ENCODE measurements around the gene SACM1L.
"Not testable (repeated sequence)": the region's sequence is repeated elsewhere in the genome, so short reads cannot be mapped to it uniquely, and the experiment has no call there.

Gene SACM1L

DNA sequence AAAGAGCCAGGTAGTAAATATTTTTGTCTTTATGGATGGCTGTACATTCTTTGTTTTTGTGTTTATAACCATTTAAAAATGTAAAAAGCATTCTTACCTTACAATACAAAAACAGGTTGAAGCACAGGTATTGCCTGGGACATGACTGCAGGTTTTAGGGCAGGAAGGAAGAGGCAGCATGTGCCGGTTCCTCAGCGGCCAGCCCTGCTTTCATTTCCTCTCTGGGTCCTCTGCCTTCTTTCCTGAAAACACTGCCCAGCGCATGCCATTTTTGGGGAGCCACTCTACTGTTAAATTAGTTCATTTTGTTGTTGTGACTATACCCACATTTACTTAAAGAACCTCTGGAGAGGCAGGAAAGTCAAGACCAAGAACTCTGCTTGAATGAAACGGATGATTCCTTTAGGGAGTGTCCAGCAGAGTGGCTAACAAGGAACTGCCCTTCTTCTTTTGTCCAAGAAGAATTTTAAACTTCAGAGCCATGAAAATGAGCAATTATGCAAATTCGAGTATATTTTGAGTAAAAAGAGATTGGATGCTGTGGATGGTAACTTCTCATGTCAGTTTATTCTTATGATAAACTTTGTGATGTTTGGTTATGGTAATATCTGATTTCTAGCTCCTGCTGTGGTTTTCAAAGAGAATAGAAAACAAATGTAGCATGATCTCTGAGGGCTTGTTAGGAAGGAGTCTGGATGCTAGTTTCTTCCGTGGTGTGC lies 52.7 kb downstream of the SACM1L start:
- no peak overlapping the region for H3K4me3 ChIP-seq (ENCODE audit: low read length)
- DNase-seq (ENCODE audit: low read depth) = no peak
- TF ChIP-seq, protein P1, sequence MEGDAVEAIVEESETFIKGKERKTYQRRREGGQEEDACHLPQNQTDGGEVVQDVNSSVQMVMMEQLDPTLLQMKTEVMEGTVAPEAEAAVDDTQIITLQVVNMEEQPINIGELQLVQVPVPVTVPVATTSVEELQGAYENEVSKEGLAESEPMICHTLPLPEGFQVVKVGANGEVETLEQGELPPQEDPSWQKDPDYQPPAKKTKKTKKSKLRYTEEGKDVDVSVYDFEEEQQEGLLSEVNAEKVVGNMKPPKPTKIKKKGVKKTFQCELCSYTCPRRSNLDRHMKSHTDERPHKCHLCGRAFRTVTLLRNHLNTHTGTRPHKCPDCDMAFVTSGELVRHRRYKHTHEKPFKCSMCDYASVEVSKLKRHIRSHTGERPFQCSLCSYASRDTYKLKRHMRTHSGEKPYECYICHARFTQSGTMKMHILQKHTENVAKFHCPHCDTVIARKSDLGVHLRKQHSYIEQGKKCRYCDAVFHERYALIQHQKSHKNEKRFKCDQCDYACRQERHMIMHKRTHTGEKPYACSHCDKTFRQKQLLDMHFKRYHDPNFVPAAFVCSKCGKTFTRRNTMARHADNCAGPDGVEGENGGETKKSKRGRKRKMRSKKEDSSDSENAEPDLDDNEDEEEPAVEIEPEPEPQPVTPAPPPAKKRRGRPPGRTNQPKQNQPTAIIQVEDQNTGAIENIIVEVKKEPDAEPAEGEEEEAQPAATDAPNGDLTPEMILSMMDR (conservative IDR thresholded peaks at IDR 0.05; ENCODE audit: low read length) = no peak

DNA sequence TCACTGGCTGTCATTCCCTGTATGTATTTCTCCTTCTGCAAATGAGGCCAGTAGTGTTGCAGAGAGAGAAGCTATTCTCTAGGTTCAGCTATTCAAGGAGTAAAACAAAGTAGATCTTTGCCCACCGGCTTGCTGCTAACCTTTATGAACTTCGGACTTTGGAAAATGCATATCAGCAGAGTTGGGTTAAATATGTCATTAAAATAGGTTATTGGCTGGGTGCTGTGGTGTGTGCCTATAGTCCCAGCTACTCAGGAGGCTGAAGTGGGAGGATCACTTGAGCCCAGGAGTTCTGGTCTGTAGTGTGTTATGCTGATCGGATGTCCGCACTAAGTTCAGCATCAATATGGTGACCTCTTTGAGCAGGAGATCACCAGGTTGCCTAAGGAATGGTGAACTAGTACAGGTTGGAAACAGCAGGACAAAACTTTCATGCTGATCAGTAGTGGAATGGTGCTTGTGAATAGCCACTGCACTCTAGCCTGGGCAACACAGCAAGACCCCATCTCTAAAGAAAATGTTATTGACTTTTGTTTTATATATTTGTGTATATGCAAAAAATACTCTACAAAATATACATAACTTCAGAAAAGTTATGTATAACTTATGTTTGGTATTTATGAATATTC lies 53.4 kb downstream of the SACM1L start:
- DNase-seq (ENCODE audit: low read depth) = no peak
- H3K4me3 ChIP-seq (ENCODE audit: low read length) = no peak overlapping the region
- TF ChIP-seq, protein P1 (conservative IDR thresholded peaks at IDR 0.05; ENCODE audit: low read length) = no peak

DNA sequence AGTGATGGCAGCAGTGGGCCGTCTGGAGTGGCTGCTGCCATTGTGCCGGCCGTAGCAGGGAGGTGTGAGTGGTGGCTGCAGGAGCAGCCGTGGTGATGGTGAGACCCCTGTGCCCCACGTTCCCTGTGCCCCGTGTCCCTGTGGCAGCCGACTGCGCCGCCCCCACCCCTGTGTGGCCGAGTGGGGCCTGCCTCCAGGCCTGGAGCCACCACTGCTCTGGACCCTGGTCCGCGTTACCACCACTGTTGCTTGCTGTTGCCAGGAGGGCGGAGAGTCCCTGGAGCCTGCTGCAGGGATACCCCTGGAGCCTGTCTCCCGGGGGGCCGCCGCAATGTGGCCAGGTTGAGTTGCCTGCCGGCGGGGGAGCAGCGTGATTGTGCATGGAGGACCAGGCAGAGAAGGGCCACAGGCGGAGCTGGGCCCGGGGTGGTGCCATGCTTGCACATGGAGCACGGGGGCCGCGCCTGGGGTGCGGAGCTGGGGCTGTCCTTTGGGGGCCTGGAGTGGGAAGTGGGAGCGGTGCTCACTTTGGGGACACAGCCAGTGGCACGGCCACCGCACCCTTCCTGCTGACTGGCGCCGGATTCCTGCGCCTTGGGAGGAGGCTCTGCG lies 57.1 kb downstream of the SACM1L start:
- no peak for DNase-seq (ENCODE audit: low read depth)
- no peak overlapping the region for H3K4me3 ChIP-seq (ENCODE audit: low read length)
- TF ChIP-seq, protein P1 (conservative IDR thresholded peaks at IDR 0.05; ENCODE audit: low read length) = no peak

DNA sequence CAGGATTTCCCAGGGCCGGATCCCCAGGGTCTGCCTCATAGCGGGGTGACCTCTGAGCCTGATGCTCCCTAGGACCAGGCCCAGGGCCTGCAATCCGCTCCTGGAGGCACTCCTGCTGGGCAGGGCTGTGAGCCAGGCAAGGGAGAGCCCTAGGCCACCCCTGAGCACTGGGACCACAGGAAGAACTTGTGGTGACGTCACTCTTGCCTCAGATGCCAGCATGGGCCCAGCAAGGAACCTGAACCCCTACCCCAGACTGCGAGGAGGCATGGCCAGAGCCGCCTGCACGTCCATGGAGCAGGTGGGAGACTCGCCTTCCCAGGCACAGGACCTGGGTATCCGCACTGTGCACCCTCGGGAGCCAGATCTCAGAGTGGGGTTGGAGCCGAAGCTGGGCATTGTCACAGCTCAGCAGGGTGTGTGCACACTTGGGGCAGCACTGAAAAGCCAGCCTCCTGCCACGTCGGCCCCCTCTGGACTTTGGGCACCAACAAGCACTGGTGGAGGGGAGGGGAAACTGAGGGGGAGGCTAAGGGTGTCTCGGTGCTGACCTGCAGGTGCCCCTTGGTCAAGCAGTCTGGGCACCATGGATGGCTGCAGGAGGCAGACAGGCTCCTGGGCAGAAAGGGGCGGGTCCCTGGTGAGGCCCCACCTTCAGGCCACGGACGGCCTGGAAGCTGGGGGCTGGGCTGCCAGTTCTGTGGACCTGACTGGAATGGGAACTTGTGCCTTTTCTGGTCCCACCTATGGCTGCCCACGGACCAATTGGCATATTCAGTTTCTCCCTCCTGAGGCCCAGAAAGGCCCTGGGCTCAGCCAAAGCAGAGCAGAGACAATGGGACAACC lies 57.8 kb downstream of the SACM1L start:
- TF ChIP-seq, protein P1 (conservative IDR thresholded peaks at IDR 0.05; ENCODE audit: low read length) = no peak
- H3K4me3 ChIP-seq (ENCODE audit: low read length) = no peak overlapping the region
- no peak for DNase-seq (ENCODE audit: low read depth)

DNA sequence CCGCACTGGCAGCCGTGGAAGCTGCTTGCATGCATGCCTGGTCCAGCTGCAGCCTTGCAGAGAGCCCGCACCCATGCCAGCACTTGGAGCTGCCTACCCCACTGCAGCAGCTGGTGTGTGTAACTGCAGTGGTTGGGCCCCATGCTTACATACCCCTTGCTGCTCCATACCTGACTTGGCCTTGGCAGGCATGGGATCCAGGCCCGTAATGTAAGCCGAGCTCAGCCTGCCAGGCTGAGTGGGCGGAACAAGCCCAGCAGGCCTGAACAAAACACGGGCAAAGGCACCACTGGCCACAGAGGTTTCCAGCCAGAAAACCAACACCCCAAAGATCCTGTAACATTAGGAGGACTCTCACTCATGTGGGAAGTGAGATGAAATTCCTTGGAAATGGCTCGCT lies 58.9 kb downstream of the SACM1L start:
- no peak overlapping the region for H3K4me3 ChIP-seq (ENCODE audit: low read length)
- no peak for DNase-seq (ENCODE audit: low read depth)
- TF ChIP-seq, protein P1 (conservative IDR thresholded peaks at IDR 0.05; ENCODE audit: low read length) = no peak

DNA sequence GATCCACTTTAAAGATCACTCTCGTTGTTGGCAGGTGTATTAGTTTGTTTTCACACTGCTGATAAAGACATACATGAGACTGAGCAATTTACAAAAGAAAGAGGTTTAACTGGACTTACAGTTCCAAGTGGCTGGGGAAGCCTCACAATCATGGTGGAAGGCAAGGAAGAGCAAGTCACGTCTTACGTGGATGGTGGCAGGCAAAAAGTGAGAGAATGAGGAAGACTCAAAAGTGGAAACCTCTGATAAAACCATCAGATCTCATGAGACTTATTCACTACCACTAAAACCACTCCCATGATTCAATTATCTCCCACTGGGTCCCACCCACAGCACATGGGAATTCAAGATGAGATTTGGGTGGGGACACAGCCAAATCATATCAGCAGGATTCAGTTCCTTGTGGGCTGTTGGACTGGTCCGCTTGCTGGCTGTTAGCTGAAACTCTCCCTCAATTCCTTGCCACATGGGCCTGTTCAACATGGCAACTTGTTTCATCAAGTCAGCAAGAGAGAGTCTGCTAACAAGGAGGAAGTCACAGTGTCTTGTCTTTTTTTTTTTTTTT lies 59.9 kb downstream of the SACM1L start:
- DNase-seq (ENCODE audit: low read depth); H3K4me3 ChIP-seq (ENCODE audit: low read length): not testable (repeated sequence)

DNA sequence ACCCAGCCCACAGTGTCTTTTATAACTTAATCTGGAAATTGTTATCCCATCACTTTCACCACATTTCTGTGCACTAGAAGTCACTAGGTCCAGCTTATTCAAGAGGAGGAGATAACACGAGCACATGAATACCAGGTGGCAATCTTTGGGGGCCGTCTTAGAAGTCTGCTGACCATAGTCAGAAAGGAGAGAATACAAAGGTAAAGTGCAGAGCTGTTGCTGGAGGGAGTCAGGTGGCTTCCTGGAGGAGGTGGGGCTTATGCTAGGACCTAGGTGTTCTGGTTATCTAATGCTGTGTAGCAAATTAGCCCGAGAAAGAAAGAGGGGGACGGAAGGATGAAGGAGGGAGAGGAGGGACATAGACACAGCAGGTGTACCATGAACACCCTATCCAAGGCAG lies 60.7 kb downstream of the SACM1L start:
- TF ChIP-seq, protein P1 (conservative IDR thresholded peaks at IDR 0.05; ENCODE audit: low read length) = no peak
- no peak overlapping the region for H3K4me3 ChIP-seq (ENCODE audit: low read length)
- DNase-seq (ENCODE audit: low read depth) = no peak
